HG03354 (cell line): Measurements from ENCODE around the gene KLHDC8B.
"Not testable (repeated sequence)": the region's sequence is repeated elsewhere in the genome, so short reads cannot be mapped to it uniquely, and the experiment has no call there.

Experiments
- ATAC-seq: cut with Tn5 transposase; IDR thresholded peaks from one replicate; pipeline ENCODE4 v1.9.1; 2021; ENCODE audit warnings: mild to moderate bottlenecking; ENCODE audit not compliant: unreplicated experiment, poor library complexity, severe bottlenecking

The KLHDC8B gene

GRCh38 chr3:49177073-49177472 lies 5.7 kb downstream of the KLHDC8B start:
- no peak for ATAC-seq

GRCh38 chr3:49180116-49180515 lies 8.7 kb downstream of the KLHDC8B start:
- ATAC-seq: no peak

GRCh38 chr3:49181351-49181750 lies 10.0 kb downstream of the KLHDC8B start:
- no peak for ATAC-seq

- no peak for ATAC-seq
Observed at GRCh38 chr3:49182682-49183081, 11.3 kb downstream of the KLHDC8B start.

GRCh38 chr3:49183873-49184272 lies 12.5 kb downstream of the KLHDC8B start:
- ATAC-seq: no peak

- no peak for ATAC-seq
Observed at GRCh38 chr3:49191741-49192140, 20.3 kb downstream of the KLHDC8B start.

- ATAC-seq: no peak
Observed at GRCh38 chr3:49198161-49198560, 26.8 kb downstream of the KLHDC8B start.

GRCh38 chr3:49198611-49199230 lies 27.3 kb downstream of the KLHDC8B start:
- ATAC-seq: no peak

- ATAC-seq: no peak
Observed at GRCh38 chr3:49199239-49199899, 28.0 kb downstream of the KLHDC8B start.

GRCh38 chr3:49199900-49200281 lies 28.5 kb downstream of the KLHDC8B start:
- no peak for ATAC-seq

- no peak for ATAC-seq
Observed at GRCh38 chr3:49213541-49213943, 42.1 kb downstream of the KLHDC8B start.

GRCh38 chr3:49213998-49214397 lies 42.6 kb downstream of the KLHDC8B start:
- ATAC-seq: no peak

GRCh38 chr3:49216687-49217086 lies 45.3 kb downstream of the KLHDC8B start:
- ATAC-seq: not testable (repeated sequence)

- not testable (repeated sequence) for ATAC-seq
Observed at GRCh38 chr3:49217108-49217507, 45.7 kb downstream of the KLHDC8B start.

GRCh38 chr3:49217688-49218470 lies 46.5 kb downstream of the KLHDC8B start:
- no peak for ATAC-seq

GRCh38 chr3:49218471-49218989 lies 47.1 kb downstream of the KLHDC8B start:
- ATAC-seq: not testable (repeated sequence)

GRCh38 chr3:49219132-49219531 lies 47.7 kb downstream of the KLHDC8B start:
- ATAC-seq: no peak

GRCh38 chr3:49220985-49221563 lies 49.7 kb downstream of the KLHDC8B start:
- ATAC-seq: not testable (repeated sequence)

- no peak for ATAC-seq
Observed at GRCh38 chr3:49222002-49222401, 50.6 kb downstream of the KLHDC8B start.
